NCI-H345 treated with DMSO at 0.1 percent for 48 hours (cell line): ENCODE data around the gene ANKS1B.
"Not testable (repeated sequence)": the region's sequence is repeated elsewhere in the genome, so short reads cannot be mapped to it uniquely, and the experiment has no call there.

Experiments used
- DNase-seq: peaks from one replicate; lab custom pipeline; 2025; ENCODE audit not compliant: unreplicated experiment; lab: John Stamatoyannopoulos, UW

The ANKS1B gene

GRCh38 chr12:99879439-99879838 lies 105.3 kb downstream of the ANKS1B start:
- no peak for DNase-seq

- no peak for DNase-seq
Measured at GRCh38 chr12:99875081-99875480, 109.7 kb downstream of the ANKS1B start.

- DNase-seq = no peak
Measured at GRCh38 chr12:99870085-99870484, 114.7 kb downstream of the ANKS1B start.

- no peak for DNase-seq
Measured at GRCh38 chr12:99861731-99862130, 123.0 kb downstream of the ANKS1B start.

GRCh38 chr12:99859126-99859525 lies 125.6 kb downstream of the ANKS1B start:
- DNase-seq = no peak

GRCh38 chr12:99852666-99853065 lies 132.1 kb downstream of the ANKS1B start:
- DNase-seq = peak; percentile 4

GRCh38 chr12:99847936-99848335 lies 136.8 kb downstream of the ANKS1B start:
- no peak for DNase-seq

GRCh38 chr12:99834710-99835109 lies 150.0 kb downstream of the ANKS1B start:
- no peak for DNase-seq

- peak; percentile 14 for DNase-seq
Measured at GRCh38 chr12:99833397-99833796, 151.3 kb downstream of the ANKS1B start.

GRCh38 chr12:99824900-99825542 lies 159.7 kb downstream of the ANKS1B start:
- DNase-seq = no peak

- DNase-seq = no peak
Measured at GRCh38 chr12:99822273-99822672, 162.5 kb downstream of the ANKS1B start.

- peak; percentile 91 for DNase-seq
Measured at GRCh38 chr12:99810718-99811593, 173.8 kb downstream of the ANKS1B start.

- no peak for DNase-seq
Measured at GRCh38 chr12:99809909-99810308, 174.8 kb downstream of the ANKS1B start.

GRCh38 chr12:99806304-99806703 lies 178.4 kb downstream of the ANKS1B start:
- DNase-seq = no peak

- no peak for DNase-seq
Measured at GRCh38 chr12:99804715-99805114, 180.0 kb downstream of the ANKS1B start.

- DNase-seq = no peak
Measured at GRCh38 chr12:99800605-99801004, 184.1 kb downstream of the ANKS1B start.

- not testable (repeated sequence) for DNase-seq
Measured at GRCh38 chr12:99797931-99798330, 186.8 kb downstream of the ANKS1B start.

- DNase-seq = no peak
Measured at GRCh38 chr12:99783421-99783820, 201.3 kb downstream of the ANKS1B start.

- no peak for DNase-seq
Measured at GRCh38 chr12:99772274-99772673, 212.5 kb downstream of the ANKS1B start.

GRCh38 chr12:99771659-99772058 lies 213.1 kb downstream of the ANKS1B start:
- DNase-seq = no peak

GRCh38 chr12:99769396-99769980 lies 215.2 kb downstream of the ANKS1B start:
- no peak for DNase-seq

- DNase-seq = no peak
Measured at GRCh38 chr12:99768758-99769157, 216.0 kb downstream of the ANKS1B start.
